ENCODE data around the gene LRRC73.

The LRRC73 gene

DNA sequence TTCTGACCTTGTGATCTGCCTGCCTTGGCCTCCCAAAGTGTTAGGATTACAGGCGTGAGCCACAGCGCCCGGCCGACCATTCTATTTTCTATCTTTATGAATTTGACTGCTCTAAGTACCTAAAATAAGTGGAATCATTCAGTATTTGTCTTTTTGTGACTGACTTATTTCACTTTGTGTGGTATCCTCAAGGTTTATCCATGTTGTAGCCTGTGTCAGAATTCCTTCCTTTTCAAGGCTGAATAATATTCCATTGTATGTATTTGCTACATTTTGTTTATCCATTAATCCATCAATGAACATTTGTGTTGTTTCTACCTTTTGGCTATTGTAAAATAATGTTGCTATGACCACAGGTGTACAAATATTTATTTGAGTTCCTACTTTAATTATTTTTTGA, 37.6 kb downstream of the LRRC73 start:
- peaks cover 23 to 32% of the 10 kb centered on the region in 2 experiments for H3K27me3 ChIP-seq (ENCODE audit: control insufficient read depth in 1 of 2, insufficient read depth in 1 of 2, low read length in 2 of 2)
- no peak overlapping the region for H3K23ac ChIP-seq (ENCODE audit: low read length in 2 of 2)
- H3K4me1 ChIP-seq (ENCODE audit: control insufficient read depth, insufficient read depth, low read depth, low read length) = no peaks in the 10 kb centered on the region
- peaks cover under 1% of the 10 kb centered on the region for H3K79me1 ChIP-seq (replicated peaks; ENCODE audit: low read length, poor library complexity, severe bottlenecking)
- no peak overlapping the region for H3K27ac ChIP-seq (ENCODE audit: low read length, poor library complexity, severe bottlenecking)
- DNase-seq = no peak
- H3K36me3 ChIP-seq (ENCODE audit: control insufficient read depth in 1 of 2, insufficient read depth in 2 of 2, low read depth in 1 of 2, low read length in 2 of 2) = no peaks in the 10 kb centered on the region
- no peak overlapping the region for H2BK5ac ChIP-seq (ENCODE audit: low read depth, low read length, poor library complexity, severe bottlenecking)
- no peak overlapping the region for H3K4me2 ChIP-seq (ENCODE audit: low read length, poor library complexity, severe bottlenecking)
- no CpG with 5 or more reads among the region's 4 CpGs for WGBS
- H3K14ac ChIP-seq (ENCODE audit: low read length in 2 of 2) = no peak overlapping the region
- no peak overlapping the region for H3K18ac ChIP-seq (ENCODE audit: low read depth in 1 of 2, low read length in 2 of 2)
- H2AK5ac ChIP-seq (ENCODE audit: low read length, severe bottlenecking) = no peak overlapping the region
- no peak overlapping the region for H2AFZ ChIP-seq (ENCODE audit: low read depth, low read length)
- no peaks in the 10 kb centered on the region for H3K9me3 ChIP-seq (ENCODE audit: control insufficient read depth, low read length)
- H2BK12ac ChIP-seq (ENCODE audit: low read length in 2 of 2) = no peak overlapping the region
- no peak overlapping the region for H4K8ac ChIP-seq (ENCODE audit: low read length)
- no peak overlapping the region for H3K4ac ChIP-seq (ENCODE audit: low read depth in 1 of 2, low read length in 2 of 2)
- no peak overlapping the region for H3K9ac ChIP-seq (ENCODE audit: low read length)
- H4K91ac ChIP-seq (ENCODE audit: low read length) = no peak overlapping the region
- H3K4me3 ChIP-seq (ENCODE audit: insufficient read depth in 1 of 2, low read depth in 1 of 2, low read length in 2 of 2) = no peak overlapping the region
- H2BK15ac ChIP-seq (ENCODE audit: low read depth, poor library complexity, severe bottlenecking) = no peak overlapping the region
- no peak overlapping the region for H2BK120ac ChIP-seq (ENCODE audit: low read depth, low read length)

DNA sequence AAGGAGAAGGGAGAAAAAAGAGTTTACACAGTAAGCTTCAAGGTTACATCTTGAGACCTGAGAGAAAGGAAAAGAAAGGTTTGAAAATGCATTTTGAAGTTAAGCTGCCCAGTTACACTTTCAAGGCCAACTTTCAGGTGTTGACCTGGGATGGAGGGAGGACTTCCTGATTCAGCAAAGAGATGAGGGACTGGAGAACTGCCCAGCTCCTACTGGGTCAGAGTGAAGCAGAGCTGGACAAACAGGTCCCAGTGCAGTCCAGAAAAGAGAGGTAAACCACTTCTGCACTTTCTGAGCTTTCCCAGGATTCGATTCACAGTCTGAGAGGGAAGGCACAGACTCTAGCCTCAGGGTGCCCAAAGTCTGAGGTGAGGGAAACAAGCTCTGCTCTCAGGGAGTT, 38.7 kb downstream of the LRRC73 start:
- Histone ChIP-seq H2BK15ac (ENCODE audit: low read depth, poor library complexity, severe bottlenecking) (no peak overlapping the region), H2BK12ac (ENCODE audit: low read length in 2 of 2) (no peak overlapping the region), H3K23ac (ENCODE audit: low read length in 2 of 2) (no peak overlapping the region), H3K4me1 (ENCODE audit: control insufficient read depth, insufficient read depth, low read depth, low read length) (no peaks in the 10 kb centered on the region), H4K8ac (ENCODE audit: low read length) (no peak overlapping the region), H3K14ac (ENCODE audit: low read length in 2 of 2) (no peak overlapping the region), H2BK5ac (ENCODE audit: low read depth, low read length, poor library complexity, severe bottlenecking) (no peak overlapping the region), H3K9ac (ENCODE audit: low read length) (no peak overlapping the region), H2BK120ac (ENCODE audit: low read depth, low read length) (no peak overlapping the region), H3K27me3 (ENCODE audit: control insufficient read depth in 1 of 2, insufficient read depth in 1 of 2, low read length in 2 of 2) (peaks cover 24 to 33% of the 10 kb centered on the region in 2 experiments), H2AFZ (ENCODE audit: low read depth, low read length) (no peak overlapping the region), H3K27ac (ENCODE audit: low read length, poor library complexity, severe bottlenecking) (no peak overlapping the region), H3K36me3 (ENCODE audit: control insufficient read depth in 1 of 2, insufficient read depth in 2 of 2, low read depth in 1 of 2, low read length in 2 of 2) (no peaks in the 10 kb centered on the region), H3K18ac (ENCODE audit: low read depth in 1 of 2, low read length in 2 of 2) (no peak overlapping the region), H3K79me1 (replicated peaks; ENCODE audit: low read length, poor library complexity, severe bottlenecking) (no peaks in the 10 kb centered on the region), H3K4me3 (ENCODE audit: insufficient read depth in 1 of 2, low read depth in 1 of 2, low read length in 2 of 2) (no peak overlapping the region), H4K91ac (ENCODE audit: low read length) (no peak overlapping the region), H3K4me2 (ENCODE audit: low read length, poor library complexity, severe bottlenecking) (no peak overlapping the region), H3K4ac (ENCODE audit: low read depth in 1 of 2, low read length in 2 of 2) (no peak overlapping the region), H3K9me3 (ENCODE audit: control insufficient read depth, low read length) (no peaks in the 10 kb centered on the region), H2AK5ac (ENCODE audit: low read length, severe bottlenecking) (no peak overlapping the region)
- DNase-seq = no peak
- 78% methylated on average over 1 of the region's 1 CpG for WGBS

GRCh38 chr6:43469947-43470346, 40.2 kb downstream of the LRRC73 start:
- Histone ChIP-seq H3K4ac (ENCODE audit: low read depth in 1 of 2, low read length in 2 of 2) (no peak overlapping the region), H4K8ac (ENCODE audit: low read length) (no peak overlapping the region), H3K23ac (ENCODE audit: low read length in 2 of 2) (no peak overlapping the region), H3K18ac (ENCODE audit: low read depth in 1 of 2, low read length in 2 of 2) (no peak overlapping the region), H2BK5ac (ENCODE audit: low read depth, low read length, poor library complexity, severe bottlenecking) (no peak overlapping the region), H3K27me3 (ENCODE audit: control insufficient read depth in 1 of 2, insufficient read depth in 1 of 2, low read length in 2 of 2) (peaks cover 24 to 33% of the 10 kb centered on the region in 2 experiments), H3K9ac (ENCODE audit: low read length) (no peak overlapping the region), H3K27ac (ENCODE audit: low read length, poor library complexity, severe bottlenecking) (no peak overlapping the region), H3K4me1 (ENCODE audit: control insufficient read depth, insufficient read depth, low read depth, low read length) (no peaks in the 10 kb centered on the region), H3K14ac (ENCODE audit: low read length in 2 of 2) (no peak overlapping the region), H3K4me3 (ENCODE audit: insufficient read depth in 1 of 2, low read depth in 1 of 2, low read length in 2 of 2) (no peak overlapping the region), H3K4me2 (ENCODE audit: low read length, poor library complexity, severe bottlenecking) (no peak overlapping the region), H3K9me3 (ENCODE audit: control insufficient read depth, low read length) (no peaks in the 10 kb centered on the region), H4K91ac (ENCODE audit: low read length) (no peak overlapping the region), H3K36me3 (ENCODE audit: control insufficient read depth in 1 of 2, insufficient read depth in 2 of 2, low read depth in 1 of 2, low read length in 2 of 2) (no peaks in the 10 kb centered on the region), H2BK15ac (ENCODE audit: low read depth, poor library complexity, severe bottlenecking) (no peak overlapping the region), H3K79me1 (replicated peaks; ENCODE audit: low read length, poor library complexity, severe bottlenecking) (no peaks in the 10 kb centered on the region), H2BK120ac (ENCODE audit: low read depth, low read length) (no peak overlapping the region), H2BK12ac (ENCODE audit: low read length in 2 of 2) (no peak overlapping the region), H2AK5ac (ENCODE audit: low read length, severe bottlenecking) (no peak overlapping the region), H2AFZ (ENCODE audit: low read depth, low read length) (no peak overlapping the region)
- 94% methylated on average over 7 of the region's 7 CpGs for WGBS
- DNase-seq = no peak

- no peak overlapping the region for H3K18ac ChIP-seq (ENCODE audit: low read depth in 1 of 2, low read length in 2 of 2)
- H3K4me2 ChIP-seq (ENCODE audit: low read length, poor library complexity, severe bottlenecking) = no peak overlapping the region
- H2AK5ac ChIP-seq (ENCODE audit: low read length, severe bottlenecking) = no peak overlapping the region
- H4K8ac ChIP-seq (ENCODE audit: low read length) = no peak overlapping the region
- no peak for DNase-seq
- no peak overlapping the region for H3K4me3 ChIP-seq (ENCODE audit: insufficient read depth in 1 of 2, low read depth in 1 of 2, low read length in 2 of 2)
- no peak overlapping the region for H2AFZ ChIP-seq (ENCODE audit: low read depth, low read length)
- H4K91ac ChIP-seq (ENCODE audit: low read length) = peak overlapping the region; percentile 20
- no peaks in the 10 kb centered on the region for H3K9me3 ChIP-seq (ENCODE audit: control insufficient read depth, low read length)
- H3K36me3 ChIP-seq (ENCODE audit: control insufficient read depth in 1 of 2, insufficient read depth in 2 of 2, low read depth in 1 of 2, low read length in 2 of 2) = no peaks in the 10 kb centered on the region
- no peaks in the 10 kb centered on the region for H3K79me1 ChIP-seq (replicated peaks; ENCODE audit: low read length, poor library complexity, severe bottlenecking)
- H2BK5ac ChIP-seq (ENCODE audit: low read depth, low read length, poor library complexity, severe bottlenecking) = no peak overlapping the region
- H3K23ac ChIP-seq (ENCODE audit: low read length in 2 of 2) = no peak overlapping the region
- no peak overlapping the region for H3K14ac ChIP-seq (ENCODE audit: low read length in 2 of 2)
- 72% methylated on average over 13 of the region's 13 CpGs for WGBS
- H3K4me1 ChIP-seq (ENCODE audit: control insufficient read depth, insufficient read depth, low read depth, low read length) = no peaks in the 10 kb centered on the region
- no peak overlapping the region for H2BK120ac ChIP-seq (ENCODE audit: low read depth, low read length)
- no peak overlapping the region for H3K4ac ChIP-seq (ENCODE audit: low read depth in 1 of 2, low read length in 2 of 2)
- H3K9ac ChIP-seq (ENCODE audit: low read length) = no peak overlapping the region
- no peak overlapping the region for H3K27ac ChIP-seq (ENCODE audit: low read length, poor library complexity, severe bottlenecking)
- H2BK15ac ChIP-seq (ENCODE audit: low read depth, poor library complexity, severe bottlenecking) = no peak overlapping the region
- H3K27me3 ChIP-seq (ENCODE audit: control insufficient read depth in 1 of 2, insufficient read depth in 1 of 2, low read length in 2 of 2) = peaks cover 24 to 33% of the 10 kb centered on the region in 2 experiments
- no peak overlapping the region for H2BK12ac ChIP-seq (ENCODE audit: low read length in 2 of 2)
Measured at GRCh38 chr6:43468748-43469681, 41.1 kb downstream of the LRRC73 start.
